Common myeloid progenitor, CD34-positive (primary cell): Measurements from ENCODE around the gene RBKS.
A peak's percentile ranks its signal among the peaks of the same experiment; 100 is the strongest.

Experiments
- CTCF ChIA-PET: fragments of 350-600 bp; sonication (Branson Sonifier 250); formaldehyde crosslinking; loops from one replicate; lab custom pipeline; 2021; ENCODE audit warnings: antibody characterized with exemption; lab: Charles Lee
- POLR2A ChIA-PET: fragments of 350-600 bp; sonication (Branson Sonifier 250); formaldehyde crosslinking; loops from one replicate; lab custom pipeline; 2021; ENCODE audit warnings: antibody characterized with exemption; lab: Charles Lee
- DNase-seq, 3 donors: peaks; one replicate each; pipeline versions ENCODE4 v3.0.0 to v3.0.0-alpha.2; 2013
- H3K27ac ChIP-seq, 2 experiments: 1 replicate in 1 of 2; 2 replicates in 1 of 2; pipeline ENCODE4 v1.7.0; 2013; ENCODE audit warnings: inconsistent platforms in 2 of 2, low read length in 2 of 2, mild to moderate bottlenecking in 2 of 2, low read depth in 1 of 2, moderate library complexity in 1 of 2; ENCODE audit not compliant: severe bottlenecking in 2 of 2, insufficient read depth in 1 of 2, poor library complexity in 1 of 2
- H3K27me3 ChIP-seq, 5 experiments: replicated peaks in 2 of 5; 1 replicate in 3 of 5; 2 replicates in 2 of 5; pipeline versions ENCODE4 v1.6.1 to v1.7.0; 2013; ENCODE audit warnings: low read length in 4 of 5, mild to moderate bottlenecking in 2 of 5, moderate library complexity in 2 of 5, inconsistent platforms in 1 of 5; ENCODE audit not compliant: insufficient read depth in 5 of 5, control insufficient read depth in 4 of 5
- H3K36me3 ChIP-seq, 4 experiments: 1 replicate in 2 of 4; 2 replicates in 2 of 4; pipeline versions ENCODE4 v1.6.1 to v1.7.0; 2013; ENCODE audit warnings: low read length in 3 of 4, control low read depth in 1 of 4, mild to moderate bottlenecking in 1 of 4; ENCODE audit not compliant: control insufficient read depth in 4 of 4, insufficient read depth in 4 of 4
- H3K4me1 ChIP-seq, 4 experiments: 1 replicate in 3 of 4; 2 replicates in 1 of 4; pipeline versions ENCODE4 v1.6.1 to v1.7.1; 2013; ENCODE audit warnings: low read length in 3 of 4, mild to moderate bottlenecking in 3 of 4, control low read depth in 1 of 4, inconsistent platforms in 1 of 4, moderate library complexity in 1 of 4; ENCODE audit not compliant: control insufficient read depth in 4 of 4, insufficient read depth in 4 of 4; ENCODE audit errors: control extremely low read depth in 1 of 4
- H3K4me3 ChIP-seq, 7 experiments: 1 replicate in 4 of 7; 2 replicates in 3 of 7; pipeline versions ENCODE4 v1.5.1 to v1.7.0; 2013; ENCODE audit warnings: mild to moderate bottlenecking in 7 of 7, low read length in 6 of 7, moderate library complexity in 6 of 7, inconsistent platforms in 2 of 7, low read depth in 2 of 7, control low read depth in 1 of 7; ENCODE audit not compliant: insufficient read depth in 4 of 7, control insufficient read depth in 1 of 7; ENCODE audit errors: extremely low read depth in 1 of 7
- H3K9me3 ChIP-seq, 5 experiments: 1 replicate in 4 of 5; 2 replicates in 1 of 5; pipeline versions ENCODE4 v1.6.1 to v1.7.1; 2013; ENCODE audit warnings: low read length in 4 of 5, mild to moderate bottlenecking in 2 of 5, inconsistent platforms in 1 of 5, low read depth in 1 of 5, moderate library complexity in 1 of 5; ENCODE audit not compliant: control insufficient read depth in 4 of 5, insufficient read depth in 2 of 5; ENCODE audit errors: control extremely low read depth in 1 of 5
- WGBS: methylation state at CpG from one replicate; pipeline ENCODE4 v1.1.5; 2013; ENCODE audit not compliant: insufficient coverage; 5-methylcytosine and 5-hydroxymethylcytosine counted together

The RBKS gene

DNA sequence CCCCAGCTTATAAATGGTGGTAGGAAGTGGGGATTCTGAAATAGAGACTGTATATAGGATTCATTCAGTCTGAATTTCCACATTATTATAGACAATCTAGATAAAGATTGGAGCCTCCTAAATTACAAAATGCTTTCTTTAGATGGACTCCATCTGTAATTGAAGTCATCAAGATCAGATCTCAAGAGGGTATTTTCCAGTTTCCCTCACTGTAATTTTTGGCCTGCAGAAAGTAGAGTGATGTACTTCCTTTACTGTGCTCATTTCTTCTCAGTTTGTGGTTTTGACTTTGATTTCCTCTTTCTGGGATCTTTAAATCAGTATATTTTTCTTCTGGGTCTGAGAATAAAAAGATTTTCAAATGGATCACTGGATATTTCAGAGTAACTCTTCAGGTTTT is 7.5 kb upstream of the RBKS start:
- Histone ChIP-seq H3K27ac (no peak overlapping the region), H3K4me1 (peaks cover 0 to 25% (median 8%) of the 10 kb centered on the region in 4 experiments), H3K9me3 (no peaks in the 10 kb centered on the region), H3K4me3 (no peak overlapping the region), H3K27me3 (no peaks in the 10 kb centered on the region), H3K36me3 (peaks cover 5 to 33% (median 18%) of the 10 kb centered on the region in 4 experiments)
- ChIA-PET CTCF (no interaction called here), POLR2A (no interaction called here)
- DNase-seq = peak; percentile 13 to 59 (median 51)

- H3K9me3 ChIP-seq = no peaks in the 10 kb centered on the region
- WGBS = 0% methylated on average over 1 of the region's 3 CpGs
- peak; percentile 22 to 61 (median 56) for DNase-seq
- H3K27me3 ChIP-seq = no peaks in the 10 kb centered on the region
- H3K4me3 ChIP-seq = no peak overlapping the region
- peaks cover 3 to 17% (median 9%) of the 10 kb centered on the region in 4 experiments for H3K36me3 ChIP-seq
- CTCF ChIA-PET = no interaction called here
- POLR2A ChIA-PET = interaction anchor here (0.5 kb wide), 1 partner anchor 62 kb away, joined by 3 read pairs; no protein-coding TSS in a partner anchor
- H3K4me1 ChIP-seq = peaks cover 6 to 47% (median 32%) of the 10 kb centered on the region in 4 experiments
- H3K27ac ChIP-seq = no peak overlapping the region
These were observed 2.8 kb upstream of the RBKS start for GRCh38 chr2:27893006-27893405.

DNA sequence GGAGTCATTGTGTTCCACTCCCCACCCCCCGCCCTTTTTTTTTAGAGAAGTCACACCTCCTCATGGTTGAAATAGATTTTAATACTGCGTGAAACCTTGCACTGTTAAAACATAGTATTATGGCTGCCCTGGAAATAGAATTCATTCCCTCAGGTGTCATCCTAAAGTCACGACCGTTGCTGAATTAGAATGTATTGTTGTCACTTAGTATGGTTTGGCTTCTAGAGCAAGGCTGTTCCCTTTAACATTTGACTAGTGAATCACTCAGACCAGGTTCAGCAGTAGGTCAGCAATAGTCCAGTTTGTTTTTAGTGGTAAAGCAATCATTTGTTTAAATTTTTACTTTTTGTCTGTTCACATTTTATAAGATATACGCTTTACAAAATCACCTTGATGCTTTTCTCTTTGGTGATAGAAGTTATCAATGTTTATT is 1.5 kb upstream of the RBKS start:
- POLR2A ChIA-PET = interaction anchor here (1.6 kb wide), 1 partner anchor 29 kb away, joined by 8 read pairs; no protein-coding TSS in a partner anchor
- Histone ChIP-seq H3K27ac (peak overlapping the region in 1 of 2 experiments; percentile 99), H3K9me3 (no peaks in the 10 kb centered on the region), H3K4me3 (peak overlapping the region in 2 of 7 experiments; percentile 85 to 92), H3K27me3 (no peaks in the 10 kb centered on the region), H3K36me3 (peaks cover 0 to 11% (median 7%) of the 10 kb centered on the region in 4 experiments), H3K4me1 (peaks cover 6 to 37% (median 27%) of the 10 kb centered on the region in 4 experiments)
- no peak for DNase-seq
- CTCF ChIA-PET = interaction anchor here (1.5 kb wide), 1 partner anchor 457 kb away, joined by 3 read pairs; no protein-coding TSS in a partner anchor
- WGBS = 96% methylated on average over 3 of the region's 5 CpGs

GRCh38 chr2:27890924-27891672 is 911 bp upstream of the RBKS start:
- POLR2A ChIA-PET = interaction anchor here (0.7 to 1.6 kb wide), 5 partner anchors 27 to 519 kb away, joined by 3 to 8 read pairs (median 3); no protein-coding TSS in a partner anchor
- CTCF ChIA-PET = interaction anchor here (0.6 to 1.5 kb wide), 2 partner anchors 60 to 458 kb away, joined by 3 to 4 read pairs; no protein-coding TSS in a partner anchor
- Histone ChIP-seq H3K27ac (peak overlapping the region; percentile 97 to 99), H3K9me3 (no peaks in the 10 kb centered on the region), H3K36me3 (peaks cover 0 to 7% (median 1%) of the 10 kb centered on the region in 4 experiments), H3K27me3 (no peaks in the 10 kb centered on the region), H3K4me3 (peak overlapping the region; percentile 66 to 92 (median 82)), H3K4me1 (peaks cover 6 to 36% (median 27%) of the 10 kb centered on the region in 4 experiments)
- WGBS = 19% methylated on average over 22 of the region's 24 CpGs
- peak; percentile 97 to 98 (median 98) for DNase-seq

GRCh38 chr2:27889774-27890145 is 427 bp downstream of the RBKS start:
- H3K4me1 ChIP-seq = peaks cover 6 to 36% (median 27%) of the 10 kb centered on the region in 4 experiments
- peak overlapping the region; percentile 97 to 99 for H3K27ac ChIP-seq
- ChIA-PET POLR2A (interaction anchor here (0.7 to 1.6 kb wide), 3 partner anchors 29 to 503 kb away, joined by 3 to 8 read pairs (median 4); partner anchors contain the start of gene FOSL2), CTCF (interaction anchor here (1.2 kb wide), 1 partner anchor 18 kb away, joined by 4 read pairs; no protein-coding TSS in a partner anchor)
- H3K36me3 ChIP-seq = peaks cover 0 to 3% (median 0%) of the 10 kb centered on the region in 4 experiments
- peak overlapping the region; percentile 66 to 92 (median 82) for H3K4me3 ChIP-seq
- H3K9me3 ChIP-seq = no peaks in the 10 kb centered on the region
- peak in 1 of 3 donors; percentile 29 for DNase-seq
- 15% methylated on average over 10 of the region's 10 CpGs for WGBS
- no peaks in the 10 kb centered on the region for H3K27me3 ChIP-seq

- Histone ChIP-seq H3K4me3 (no peak overlapping the region), H3K27ac (no peak overlapping the region), H3K4me1 (peaks cover 6 to 36% (median 27%) of the 10 kb centered on the region in 4 experiments), H3K36me3 (no peaks in the 10 kb centered on the region), H3K27me3 (no peaks in the 10 kb centered on the region), H3K9me3 (no peaks in the 10 kb centered on the region)
- DNase-seq = no peak
- WGBS = no CpG with 5 or more reads among the region's 3 CpGs
- ChIA-PET POLR2A (no interaction called here), CTCF (no interaction called here)
These were observed 1.4 kb downstream of the RBKS start for GRCh38 chr2:27888790-27889189.
